22Rv1 (cell line): ENCODE results near the gene IGFALS.

Experiments used
- ZFX ChIP-seq: fragments of 450-650 bp; IDR thresholded peaks from 2 replicates; pipeline ENCODE4 v1.6.1; 2017; ENCODE audit warnings: antibody characterized with exemption, borderline replicate concordance
- TF ChIP-seq, protein P1 (sequence below): fragments of 450-650 bp; IDR thresholded peaks from 2 replicates; pipeline ENCODE4 v1.5.1; 2017; ENCODE audit warnings: mild to moderate bottlenecking

DNA sequence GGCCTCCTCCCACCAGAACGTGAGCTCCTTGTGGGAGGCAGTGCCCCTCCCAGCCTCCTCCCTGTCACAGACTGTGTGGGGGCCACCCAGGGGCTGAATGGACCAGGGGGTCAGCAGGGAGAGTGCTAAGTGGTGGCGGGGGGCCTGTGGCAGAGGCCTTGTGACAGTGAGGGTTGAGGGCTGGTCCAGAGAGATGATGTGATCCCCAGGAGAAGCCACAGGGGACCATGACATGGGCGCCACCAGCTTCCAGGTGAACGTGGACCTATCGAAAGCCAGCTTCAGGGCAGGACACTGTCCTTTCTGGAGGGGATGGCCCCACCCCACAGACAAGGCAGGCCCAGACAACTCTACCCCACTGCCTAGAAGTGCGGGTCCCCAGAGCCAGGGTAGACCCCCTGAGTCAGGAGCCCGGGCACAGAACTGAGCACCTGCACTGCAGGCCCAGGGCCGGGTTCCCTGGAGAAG lies 14.2 kb downstream of the IGFALS start:
- TF ChIP-seq, protein P1, sequence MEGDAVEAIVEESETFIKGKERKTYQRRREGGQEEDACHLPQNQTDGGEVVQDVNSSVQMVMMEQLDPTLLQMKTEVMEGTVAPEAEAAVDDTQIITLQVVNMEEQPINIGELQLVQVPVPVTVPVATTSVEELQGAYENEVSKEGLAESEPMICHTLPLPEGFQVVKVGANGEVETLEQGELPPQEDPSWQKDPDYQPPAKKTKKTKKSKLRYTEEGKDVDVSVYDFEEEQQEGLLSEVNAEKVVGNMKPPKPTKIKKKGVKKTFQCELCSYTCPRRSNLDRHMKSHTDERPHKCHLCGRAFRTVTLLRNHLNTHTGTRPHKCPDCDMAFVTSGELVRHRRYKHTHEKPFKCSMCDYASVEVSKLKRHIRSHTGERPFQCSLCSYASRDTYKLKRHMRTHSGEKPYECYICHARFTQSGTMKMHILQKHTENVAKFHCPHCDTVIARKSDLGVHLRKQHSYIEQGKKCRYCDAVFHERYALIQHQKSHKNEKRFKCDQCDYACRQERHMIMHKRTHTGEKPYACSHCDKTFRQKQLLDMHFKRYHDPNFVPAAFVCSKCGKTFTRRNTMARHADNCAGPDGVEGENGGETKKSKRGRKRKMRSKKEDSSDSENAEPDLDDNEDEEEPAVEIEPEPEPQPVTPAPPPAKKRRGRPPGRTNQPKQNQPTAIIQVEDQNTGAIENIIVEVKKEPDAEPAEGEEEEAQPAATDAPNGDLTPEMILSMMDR: no peak
- no peak for TF ChIP-seq ZFX
